NCI-H1436 treated with DMSO at 0.1 percent for 48 hours (cell line): Measurements from ENCODE around the gene MLKL.
"Not testable (repeated sequence)": the region's sequence is repeated elsewhere in the genome, so short reads cannot be mapped to it uniquely, and the experiment has no call there.

Experiments used
- DNase-seq: peaks from one replicate; lab custom pipeline; 2025; lab: John Stamatoyannopoulos, UW

MLKL gene

GRCh38 chr16:74732707-74733350 is 32.2 kb upstream of the MLKL start:
- no peak for DNase-seq

- no peak for DNase-seq
Measured at GRCh38 chr16:74731853-74732477, 31.3 kb upstream of the MLKL start.

- no peak for DNase-seq
Measured at GRCh38 chr16:74729783-74730683, 29.4 kb upstream of the MLKL start.

- DNase-seq: no peak
Measured at GRCh38 chr16:74727903-74728302, 27.2 kb upstream of the MLKL start.

- no peak for DNase-seq
Measured at GRCh38 chr16:74726716-74727115, 26.1 kb upstream of the MLKL start.

GRCh38 chr16:74725651-74726455 is 25.2 kb upstream of the MLKL start:
- no peak for DNase-seq

GRCh38 chr16:74724820-74725549 is 24.3 kb upstream of the MLKL start:
- DNase-seq: no peak

- no peak for DNase-seq
Measured at GRCh38 chr16:74723256-74723655, 22.6 kb upstream of the MLKL start.

- not testable (repeated sequence) for DNase-seq
Measured at GRCh38 chr16:74722156-74722555, 21.5 kb upstream of the MLKL start.

GRCh38 chr16:74721716-74722115 is 21.1 kb upstream of the MLKL start:
- DNase-seq: no peak

GRCh38 chr16:74720579-74720978 is 19.9 kb upstream of the MLKL start:
- no peak for DNase-seq

- DNase-seq: no peak
Measured at GRCh38 chr16:74718741-74719610, 18.3 kb upstream of the MLKL start.

GRCh38 chr16:74718140-74718539 is 17.5 kb upstream of the MLKL start:
- no peak for DNase-seq

- DNase-seq: no peak
Measured at GRCh38 chr16:74717367-74717766, 16.7 kb upstream of the MLKL start.

- DNase-seq: no peak
Measured at GRCh38 chr16:74716355-74716754, 15.7 kb upstream of the MLKL start.

- no peak for DNase-seq
Measured at GRCh38 chr16:74713876-74714275, 13.2 kb upstream of the MLKL start.

GRCh38 chr16:74713325-74713724 is 12.7 kb upstream of the MLKL start:
- DNase-seq: no peak

GRCh38 chr16:74711938-74712337 is 11.3 kb upstream of the MLKL start:
- no peak for DNase-seq

GRCh38 chr16:74710401-74710800 is 9.7 kb upstream of the MLKL start:
- DNase-seq: no peak

GRCh38 chr16:74709441-74709877 is 8.8 kb upstream of the MLKL start:
- DNase-seq: no peak

GRCh38 chr16:74700116-74700437 is 585 bp downstream of the MLKL start:
- no peak for DNase-seq
